Naive thymus-derived CD4-positive, alpha-beta T cell (primary cell): ENCODE measurements around the gene AK3. TPM values are rescaled to one million over a fixed set of nuclear protein-coding genes. Genes with fewer than 3 reads are reported as not detected.
"Not testable (repeated sequence)": the region's sequence is repeated elsewhere in the genome, so short reads cannot be mapped to it uniquely, and the experiment has no call there.

ENCODE experiments used
- ATAC-seq: fragments of 150-1000 bp; cut with Tn5 transposase; 2 replicates; pipeline ENCODE4 v1.10.0; 2021; ENCODE audit warnings: mild to moderate bottlenecking, moderate library complexity
- CTCF ChIA-PET: fragments of 350-600 bp; sonication (Branson Sonifier 250); formaldehyde crosslinking; loops from one replicate; lab custom pipeline; 2021; ENCODE audit warnings: antibody characterized with exemption; lab: Charles Lee
- POLR2A ChIA-PET: fragments of 350-600 bp; sonication (Branson Sonifier 250); formaldehyde crosslinking; loops from one replicate; lab custom pipeline; 2021; ENCODE audit warnings: antibody characterized with exemption, inconsistent platforms; lab: Charles Lee
- DNase-seq, 9 donors: peaks; one replicate each; pipeline versions ENCODE4 v3.0.0 to v3.0.0-alpha.2; 2020 to 2022; ENCODE audit warnings: mixed read lengths in 1 of 9
- H3K27ac ChIP-seq: one replicate; pipeline ENCODE4 v1.7.0; 2013; ENCODE audit warnings: mild to moderate bottlenecking, low read depth, low read length, moderate library complexity
- H3K27me3 ChIP-seq, 2 donors: one replicate each; pipeline ENCODE4 v1.7.0; 2013; ENCODE audit warnings: low read length in 2 of 2, mild to moderate bottlenecking in 2 of 2, moderate library complexity in 2 of 2; ENCODE audit not compliant: control insufficient read depth in 2 of 2, insufficient read depth in 2 of 2
- H3K36me3 ChIP-seq, 3 experiments: 1 replicate in 2 of 3; 2 replicates in 1 of 3; pipeline ENCODE4 v1.7.0; 2013; ENCODE audit warnings: low read length in 3 of 3, mild to moderate bottlenecking in 3 of 3, moderate library complexity in 1 of 3; ENCODE audit not compliant: insufficient read depth in 3 of 3, control insufficient read depth in 2 of 3
- H3K4me1 ChIP-seq, 2 donors: one replicate each; pipeline ENCODE4 v1.7.0; 2013; ENCODE audit warnings: low read length in 2 of 2, mild to moderate bottlenecking in 2 of 2, moderate library complexity in 1 of 2; ENCODE audit not compliant: control insufficient read depth in 2 of 2, insufficient read depth in 2 of 2
- H3K4me3 ChIP-seq: 2 replicates; pipeline ENCODE4 v1.7.0; 2013; ENCODE audit warnings: mild to moderate bottlenecking, low read length
- H3K9me3 ChIP-seq, 3 experiments: 1 replicate in 2 of 3; 2 replicates in 1 of 3; pipeline ENCODE4 v1.7.0; 2013; ENCODE audit warnings: low read length in 3 of 3; ENCODE audit not compliant: control insufficient read depth in 2 of 3
- H3K27ac Mint-ChIP-seq, 9 donors: one replicate each; pipeline ENCODE4 v1.8.0; 2020 to 2022; ENCODE audit warnings: mixed read lengths in 9 of 9, mild to moderate bottlenecking in 8 of 9, moderate library complexity in 5 of 9, inconsistent platforms in 2 of 9
- H3K27me3 Mint-ChIP-seq, 5 donors: one replicate each; pipeline ENCODE4 v1.8.0; 2021 to 2022; ENCODE audit warnings: mixed read lengths in 5 of 5, mild to moderate bottlenecking in 1 of 5
- H3K36me3 Mint-ChIP-seq, 5 donors: one replicate each; pipeline ENCODE4 v1.8.0; 2020 to 2022; ENCODE audit warnings: mixed read lengths in 5 of 5, mild to moderate bottlenecking in 3 of 5, inconsistent platforms in 1 of 5
- H3K4me1 Mint-ChIP-seq, 7 donors: one replicate each; pipeline ENCODE4 v1.8.0; 2020 to 2022; ENCODE audit warnings: mixed read lengths in 7 of 7, mild to moderate bottlenecking in 3 of 7, inconsistent platforms in 1 of 7
- H3K4me3 Mint-ChIP-seq, 10 donors: one replicate each; pipeline ENCODE4 v1.8.0; 2020 to 2022; ENCODE audit warnings: mild to moderate bottlenecking in 10 of 10, mixed read lengths in 10 of 10, moderate library complexity in 6 of 10, inconsistent platforms in 2 of 10
- H3K9me3 Mint-ChIP-seq, 11 donors: one replicate each; pipeline ENCODE4 v1.8.0; 2020 to 2022; ENCODE audit warnings: mixed read lengths in 11 of 11, mild to moderate bottlenecking in 4 of 11, inconsistent platforms in 1 of 11, moderate library complexity in 1 of 11
- intact Hi-C, 2 donors: fragments of 100-400 bp; cut with micrococcal nuclease; formaldehyde crosslinking; loops; one replicate each; pipeline ENCODE4 v1.15.1; 2023
- polyA plus RNA-seq, 2 donors: library from polyadenylated mRNA; unstranded; fragments of 300-500 nt; fragmentation: Illumina TruSeq; gene quantifications; one replicate each; pipeline ENCODE4 v1.2.3, GENCODE V29; 2021
- total RNA-seq, 6 experiments: library from RNA in 5 of 6; stranded (reverse) in 5 of 6; gene quantifications; 1 replicate in 5 of 6; 2 replicates in 1 of 6; pipeline ENCODE4 v1.2.3 and lab custom pipeline; 2021 to 2026

Gene AK3
- total and polyA plus RNA-seq, 7 experiments from 2014 or later, result 18.0 to 34.8 (median 27.1) TPM

- intact Hi-C loops, result loop anchor here (1.0 to 10.0 kb wide), 14 partner anchors 17 to 1820 kb away; partner anchors contain the start of genes CDC37L1 (in 2 of the 2), RFX3 (in 2 of the 2), AK3 (in 1 of the 2) and ERMP1 (in 1 of the 2)
Measured at GRCh38 chr9:4662108-4662988, 78.7 kb downstream of the AK3 start, which contains the start of gene PLPP6. TSS of gene PLPP6 (plus strand) at chr9:4662294. CDS start at chr9:4662376, 82 bp downstream.

GRCh38 chr9:4661611-4662010 is 79.4 kb downstream of the AK3 start:
- peaks cover 0 to 2% (median 0%) of the 10 kb centered on the region in 11 donors for H3K9me3 Mint-ChIP-seq
- ATAC-seq, result no peak
- DNase-seq, result peak in 5 of 9 donors; percentile 19 to 64 (median 46)
- H3K27ac Mint-ChIP-seq, result peak overlapping the region; percentile 80 to 98 (median 95)
- Histone ChIP-seq H3K27me3 (no peaks in the 10 kb centered on the region), H3K9me3 (no peaks in the 10 kb centered on the region), H3K27ac (peak overlapping the region; percentile 78), H3K4me3 (peak overlapping the region; percentile 63), H3K4me1 (peaks cover 21 to 43% of the 10 kb centered on the region in 2 donors), H3K36me3 (no peaks in the 10 kb centered on the region)
- CTCF ChIA-PET, result interaction anchor here (0.7 to 1.7 kb wide), 9 partner anchors 9 to 110 kb away, joined by 3 to 5 read pairs (median 4); partner anchors contain the start of gene AK3
- H3K36me3 Mint-ChIP-seq, result peaks cover 0 to 11% (median 5%) of the 10 kb centered on the region in 5 donors
- intact Hi-C loops, result loop anchor here (1.0 to 10.0 kb wide), 14 partner anchors 18 to 1819 kb away; partner anchors contain the start of genes CDC37L1 (in 2 of the 2), RFX3 (in 2 of the 2), AK3 (in 1 of the 2) and ERMP1 (in 1 of the 2)
- peak overlapping the region; percentile 89 to 98 (median 96) for H3K4me3 Mint-ChIP-seq
- H3K4me1 Mint-ChIP-seq, result peaks cover 34 to 76% (median 56%) of the 10 kb centered on the region in 7 donors
- peaks cover 0 to 12% (median 0%) of the 10 kb centered on the region in 5 donors for H3K27me3 Mint-ChIP-seq
- POLR2A ChIA-PET, result interaction anchor here (0.7 to 8.8 kb wide), 10 partner anchors 14 to 1135 kb away, joined by 3 to 120 read pairs (median 6); partner anchors contain the start of genes AK3 and CDC37L1

More at GRCh38 chr9:4662108-4662988, 78.7 kb downstream of the AK3 start, which contains the start of gene PLPP6:
- no peaks in the 10 kb centered on the region for H3K9me3 ChIP-seq
- peak; percentile 55 to 81 (median 76) for DNase-seq
- peak within 1 kb of the TSS; percentile 78 for H3K27ac ChIP-seq
- H3K4me1 ChIP-seq, result peaks cover 21 to 50% of the 10 kb centered on the region in 2 donors
- POLR2A ChIA-PET, result interaction anchor here (0.7 to 8.8 kb wide), 13 partner anchors 14 to 1136 kb away, joined by 3 to 120 read pairs (median 4); partner anchors contain the start of genes AK3, CDC37L1 and RCL1
- CTCF ChIA-PET, result interaction anchor here (0.6 to 1.7 kb wide), 12 partner anchors 8 to 338 kb away, joined by 3 to 5 read pairs (median 4); partner anchors contain the start of genes AK3 and RCL1
- Mint-ChIP-seq H3K36me3 (peaks cover 0 to 11% (median 5%) of the 10 kb centered on the region in 5 donors), H3K27me3 (peaks cover 0 to 12% (median 0%) of the 10 kb centered on the region in 5 donors), H3K4me3 (peak within 1 kb of the TSS; percentile 89 to 98 (median 96)), H3K9me3 (peaks cover 0 to 2% (median 0%) of the 10 kb centered on the region in 11 donors), H3K4me1 (peaks cover 41 to 80% (median 64%) of the 10 kb centered on the region in 7 donors), H3K27ac (peak within 1 kb of the TSS; percentile 85 to 98 (median 95))
- H3K36me3 ChIP-seq, result no peaks in the 10 kb centered on the region
- no peaks in the 10 kb centered on the region for H3K27me3 ChIP-seq
- peak within 1 kb of the TSS; percentile 63 for H3K4me3 ChIP-seq
- peak; percentile 86 for ATAC-seq

- H3K27me3 ChIP-seq, result no peaks in the 10 kb centered on the region
- ATAC-seq (no peak), DNase-seq (no peak)
- Mint-ChIP-seq H3K4me3 (peak overlapping the region in 9 of 10 donors; percentile 89 to 98 (median 96)), H3K4me1 (peaks cover 33 to 75% (median 52%) of the 10 kb centered on the region in 7 donors), H3K27me3 (peaks cover 0 to 12% (median 0%) of the 10 kb centered on the region in 5 donors), H3K36me3 (peaks cover 0 to 11% (median 5%) of the 10 kb centered on the region in 5 donors), H3K27ac (peak overlapping the region in 8 of 9 donors; percentile 93 to 98 (median 96)), H3K9me3 (peaks cover 0 to 2% (median 0%) of the 10 kb centered on the region in 11 donors)
- POLR2A ChIA-PET, result interaction anchor here (0.7 to 8.8 kb wide), 6 partner anchors 15 to 1865 kb away, joined by 3 to 120 read pairs (median 22); partner anchors contain the start of gene CDC37L1
- intact Hi-C loops, result loop anchor here (5.0 to 10.0 kb wide), 7 partner anchors 674 to 1819 kb away; partner anchors contain the start of genes RFX3 (in 2 of the 2), ERMP1 (in 1 of the 2), PUM3 (in 1 of the 2) and RIC1 (in 1 of the 2)
- peak overlapping the region; percentile 78 for H3K27ac ChIP-seq
- CTCF ChIA-PET, result interaction anchor here (0.7 to 1.7 kb wide), 7 partner anchors 9 to 110 kb away, joined by 3 to 8 read pairs (median 4); no protein-coding TSS in a partner anchor
- H3K4me1 ChIP-seq, result peaks cover 21 to 41% of the 10 kb centered on the region in 2 donors
- H3K9me3 ChIP-seq, result no peaks in the 10 kb centered on the region
- peak overlapping the region; percentile 63 for H3K4me3 ChIP-seq
- H3K36me3 ChIP-seq, result no peaks in the 10 kb centered on the region
Measured at GRCh38 chr9:4661165-4661564, 79.8 kb downstream of the AK3 start.

- Mint-ChIP-seq H3K27me3 (peaks cover 0 to 12% (median 0%) of the 10 kb centered on the region in 5 donors), H3K27ac (peak overlapping the region in 3 of 9 donors; percentile 93 to 98 (median 95)), H3K36me3 (peaks cover 0 to 11% (median 5%) of the 10 kb centered on the region in 5 donors), H3K4me1 (peaks cover 28 to 72% (median 47%) of the 10 kb centered on the region in 7 donors), H3K4me3 (peak overlapping the region in 3 of 10 donors; percentile 43 to 96 (median 89))
- peaks cover 17 to 38% of the 10 kb centered on the region in 2 donors for H3K4me1 ChIP-seq
- POLR2A ChIA-PET, result interaction anchor here (0.7 to 6.3 kb wide), 2 partner anchors 22 to 1865 kb away, joined by 3 to 38 read pairs; no protein-coding TSS in a partner anchor
- H3K27ac ChIP-seq, ATAC-seq, DNase-seq, H3K9me3 Mint-ChIP-seq, H3K27me3 ChIP-seq, H3K9me3 ChIP-seq, H3K36me3 ChIP-seq, H3K4me3 ChIP-seq: not testable (repeated sequence)
- intact Hi-C loops, result loop anchor here (5.0 to 10.0 kb wide), 7 partner anchors 674 to 1818 kb away; partner anchors contain the start of genes RFX3 (in 2 of the 2), ERMP1 (in 1 of the 2), PUM3 (in 1 of the 2) and RIC1 (in 1 of the 2)
- CTCF ChIA-PET, result interaction anchor here (0.7 to 1.4 kb wide), 4 partner anchors 10 to 106 kb away, joined by 3 to 8 read pairs (median 4); no protein-coding TSS in a partner anchor
Measured at GRCh38 chr9:4660665-4661064, 80.3 kb downstream of the AK3 start.
